HK-2 (cell line): ENCODE data around the gene SLC1A7.
"Not testable (repeated sequence)": the region's sequence is repeated elsewhere in the genome, so short reads cannot be mapped to it uniquely, and the experiment has no call there.

Experiments used
- DNase-seq: peaks from one replicate; pipeline ENCODE4 v3.0.0-alpha.2; 2018; ENCODE audit not compliant: unreplicated experiment

The SLC1A7 gene

DNA sequence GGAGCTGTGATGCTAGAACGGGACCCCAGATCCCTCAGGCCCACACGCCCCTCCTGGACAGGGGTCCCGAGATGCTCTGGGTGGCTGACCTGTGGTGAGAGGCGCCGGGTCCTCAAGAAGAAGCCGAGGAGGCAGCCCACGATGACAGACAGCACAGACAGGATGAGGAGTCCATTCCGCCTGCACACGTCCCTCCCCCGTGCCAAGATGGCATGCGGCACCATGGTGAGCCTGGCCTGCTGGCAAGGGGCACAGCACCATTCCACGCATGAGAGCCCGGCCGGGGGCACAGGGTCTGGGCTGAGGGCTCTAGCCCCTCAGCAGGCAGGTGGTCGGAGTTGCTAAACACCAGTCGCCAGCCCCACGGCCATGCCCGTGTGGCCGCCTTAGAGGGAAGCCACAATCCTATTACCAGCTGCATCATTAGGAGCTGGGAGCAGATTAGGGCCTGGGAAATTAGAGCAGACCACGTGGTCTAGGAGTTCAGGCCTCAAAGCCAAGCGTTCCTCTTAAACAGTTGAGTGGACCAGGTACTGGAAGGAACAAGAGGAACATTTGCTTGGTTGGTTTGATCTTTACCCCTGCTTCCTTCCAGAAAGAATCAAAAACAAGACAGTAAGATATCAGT, at the start of gene SLC1A7:
TSS of gene SLC1A7 (minus strand) at position 413 of the 628 bp plus-strand sequence. CDS start at position 224, 189 bp downstream.
- no peak for DNase-seq

DNA sequence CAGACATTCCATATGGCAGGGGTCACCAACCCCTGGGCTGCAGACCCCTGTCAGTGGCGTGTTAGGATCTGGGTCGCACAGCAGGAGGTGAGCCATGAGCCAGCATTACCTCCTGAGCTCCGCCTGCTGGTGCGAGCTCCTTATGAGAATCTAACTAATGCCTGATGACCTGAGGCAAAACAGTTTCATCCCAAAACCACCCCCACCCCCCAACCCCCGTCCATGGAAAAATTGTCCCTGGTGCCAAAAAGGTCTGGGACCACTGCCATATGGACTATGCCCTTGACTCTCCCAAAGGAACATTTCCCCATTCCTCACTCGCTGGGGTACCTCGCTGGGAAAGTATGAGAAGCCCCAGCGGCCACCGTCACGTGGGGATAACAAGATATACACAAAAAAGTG, 47.8 kb upstream of the SLC1A7 start:
- no peak for DNase-seq

DNA sequence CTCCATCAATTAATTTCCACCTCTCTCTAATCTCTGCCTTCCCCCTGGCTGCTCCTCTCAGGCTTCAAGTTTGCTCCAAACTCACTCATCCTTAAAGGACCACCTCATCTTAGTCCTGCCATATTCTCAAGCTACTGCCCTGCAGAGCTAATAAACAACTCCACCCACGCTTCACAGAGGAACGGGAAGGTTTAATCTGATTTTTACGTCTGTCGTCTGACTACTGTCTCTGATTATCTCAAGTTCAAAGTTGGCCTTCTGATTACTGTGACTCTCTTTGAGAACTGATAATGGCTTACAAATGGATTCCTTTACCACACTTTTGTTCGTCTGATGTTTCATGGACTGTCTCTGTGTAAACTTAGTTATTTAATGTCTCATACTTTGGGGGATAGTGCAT, 46.6 kb upstream of the SLC1A7 start:
- DNase-seq: no peak

DNA sequence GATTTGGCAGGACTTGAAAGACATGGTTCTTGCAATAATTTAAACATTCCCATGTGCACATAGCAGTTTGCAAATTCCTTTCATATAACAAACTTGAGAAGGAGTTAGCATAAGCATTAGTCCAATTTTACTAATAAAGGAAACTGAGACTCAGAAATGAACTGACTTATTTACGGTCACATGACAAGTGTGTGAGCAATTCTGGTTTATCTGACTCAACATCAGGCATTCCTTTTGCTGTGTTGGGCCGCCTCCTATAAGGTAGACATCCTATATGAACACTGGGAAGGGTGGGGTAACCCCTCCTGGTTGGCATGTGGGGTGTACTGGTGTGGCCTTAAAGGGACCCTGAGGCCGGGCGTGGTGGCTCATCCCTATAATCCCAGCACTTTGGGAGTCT, 45.7 kb upstream of the SLC1A7 start:
- no peak for DNase-seq

DNA sequence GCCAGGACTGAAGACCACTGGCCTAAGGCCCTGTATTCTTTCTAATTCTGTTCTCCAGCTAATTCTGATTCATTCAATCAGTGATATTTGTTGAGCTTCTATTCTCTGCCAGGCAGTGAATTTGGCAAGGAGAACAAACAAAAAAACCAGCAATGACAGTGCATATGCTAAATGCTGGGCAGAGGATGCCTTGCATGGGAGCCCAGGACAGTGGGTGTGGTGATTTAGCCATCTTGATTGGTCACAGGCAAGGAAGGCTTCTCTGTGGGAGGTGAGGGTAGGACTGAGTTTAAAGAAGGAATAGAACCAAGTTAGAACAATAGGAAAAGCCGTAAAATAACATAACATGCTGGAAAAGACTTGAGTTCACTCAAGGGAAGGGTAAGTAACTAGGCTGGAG, 45.0 kb upstream of the SLC1A7 start:
- DNase-seq: no peak

DNA sequence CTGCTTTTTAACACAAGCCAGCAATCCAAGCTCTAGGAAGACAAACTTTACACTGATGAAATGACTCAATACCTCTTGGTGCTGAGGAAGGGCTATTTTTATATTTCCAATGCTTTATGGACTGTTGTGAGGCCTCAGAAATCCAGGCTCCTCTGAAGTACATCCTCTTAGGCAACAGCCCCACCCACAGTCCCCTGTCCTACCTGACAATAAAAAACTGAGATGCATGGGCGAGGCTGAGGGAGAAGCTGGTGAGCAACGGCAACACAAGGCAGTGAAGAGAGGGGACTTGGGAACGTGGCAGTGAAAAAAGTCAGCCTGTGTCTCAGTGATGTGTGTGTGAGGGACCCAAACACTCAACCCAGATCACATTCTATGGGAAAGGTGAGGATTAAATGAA, 44.1 kb upstream of the SLC1A7 start:
- no peak for DNase-seq

DNA sequence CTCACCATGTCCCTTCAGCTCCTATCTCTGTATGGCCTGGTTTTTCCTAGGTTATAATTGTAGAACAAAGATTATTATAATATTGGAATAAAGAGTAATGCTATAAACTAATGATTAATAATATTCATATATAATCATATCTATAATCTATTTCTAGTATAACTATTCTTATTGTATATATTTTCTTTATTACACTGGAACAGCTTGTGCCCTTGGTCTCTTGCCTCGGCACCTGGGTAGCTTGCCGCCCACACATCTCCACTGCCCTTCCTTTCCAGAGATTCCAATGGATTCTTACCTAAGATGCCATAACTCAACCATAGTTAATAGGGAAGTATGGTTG, 43.5 kb upstream of the SLC1A7 start:
- not testable (repeated sequence) for DNase-seq

DNA sequence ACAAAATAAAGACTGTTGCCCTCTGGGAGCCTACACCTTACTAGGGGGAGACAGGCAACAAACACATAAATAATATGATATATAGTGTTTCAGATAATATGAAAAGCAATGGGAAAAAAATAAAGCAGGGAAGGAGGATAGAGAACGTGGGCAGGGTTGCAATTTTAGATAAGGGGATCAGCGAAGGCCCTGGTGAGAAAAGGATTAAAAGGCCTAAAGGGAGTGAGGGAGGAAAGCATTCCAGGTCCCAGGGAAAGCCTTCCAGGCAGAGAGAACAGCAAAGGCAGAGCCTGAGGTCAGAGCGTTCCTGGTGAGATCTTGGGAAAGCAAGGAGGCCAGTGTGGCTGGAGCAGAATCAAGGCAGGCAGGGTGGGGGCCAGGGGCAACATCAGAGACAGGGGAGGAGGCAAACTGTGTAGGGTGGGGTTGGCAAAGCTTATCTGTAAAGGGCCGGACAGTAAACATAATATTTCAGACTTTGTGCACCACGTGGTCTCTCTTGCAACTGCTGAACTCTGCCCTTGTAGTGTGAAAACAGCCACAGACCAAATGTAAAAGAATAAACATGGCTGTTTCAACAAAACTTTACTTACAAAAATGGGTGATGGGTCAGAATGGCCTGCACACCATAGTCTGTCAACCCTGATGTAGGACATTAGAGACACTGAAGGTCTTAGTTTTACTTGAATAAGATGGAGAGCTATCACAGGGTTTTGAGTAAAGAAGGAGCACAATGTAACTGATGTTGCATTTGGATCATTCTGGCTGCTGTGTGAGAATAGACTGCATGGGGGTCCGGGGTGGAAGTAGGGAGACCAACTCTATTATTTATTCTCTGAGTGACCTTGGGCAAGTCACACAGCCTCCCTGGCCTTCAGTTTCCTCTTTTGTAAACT, 40.9 kb upstream of the SLC1A7 start:
- no peak for DNase-seq

DNA sequence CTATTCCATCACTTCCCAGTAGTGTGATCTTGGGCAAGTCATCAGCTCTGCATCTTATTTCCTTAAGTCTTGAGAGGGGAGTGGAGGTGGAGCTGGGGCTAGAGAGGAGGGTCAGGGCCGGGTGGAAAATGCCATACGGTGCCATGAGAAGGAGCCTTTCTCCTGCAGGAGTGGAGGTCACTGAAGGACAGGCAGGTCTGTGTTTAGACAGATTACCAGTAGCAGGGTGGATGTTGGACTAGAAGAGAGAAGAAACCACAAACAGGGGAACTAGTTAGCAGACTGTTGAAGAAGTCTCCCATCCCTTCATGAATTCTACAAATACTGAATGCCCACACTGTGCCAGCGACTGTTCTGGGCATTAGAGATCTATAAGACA, 40.3 kb upstream of the SLC1A7 start:
- DNase-seq: no peak

DNA sequence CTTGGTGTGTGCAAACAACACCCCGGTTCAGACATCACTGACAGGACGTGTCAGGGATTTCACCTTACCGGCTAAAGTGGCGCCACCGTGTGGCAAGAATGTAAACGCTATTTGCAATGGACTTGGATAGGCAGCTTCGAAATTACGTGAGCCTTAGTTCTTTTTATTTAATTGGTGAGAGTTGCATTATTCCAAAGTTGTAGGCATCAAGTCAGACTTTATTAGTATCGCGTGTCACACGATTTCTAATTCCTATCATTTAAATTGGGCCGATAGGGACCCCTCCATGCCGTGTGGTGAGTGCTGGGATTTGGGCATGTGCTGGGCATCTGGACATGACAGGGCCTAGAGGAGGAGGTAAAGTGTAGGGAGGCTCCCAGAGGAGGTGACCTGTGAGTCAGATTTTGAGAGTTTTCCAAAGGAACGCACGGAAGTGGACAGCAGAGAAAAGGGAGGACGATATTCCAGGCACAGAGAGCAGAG, 39.7 kb upstream of the SLC1A7 start:
- DNase-seq: peak; percentile 77

DNA sequence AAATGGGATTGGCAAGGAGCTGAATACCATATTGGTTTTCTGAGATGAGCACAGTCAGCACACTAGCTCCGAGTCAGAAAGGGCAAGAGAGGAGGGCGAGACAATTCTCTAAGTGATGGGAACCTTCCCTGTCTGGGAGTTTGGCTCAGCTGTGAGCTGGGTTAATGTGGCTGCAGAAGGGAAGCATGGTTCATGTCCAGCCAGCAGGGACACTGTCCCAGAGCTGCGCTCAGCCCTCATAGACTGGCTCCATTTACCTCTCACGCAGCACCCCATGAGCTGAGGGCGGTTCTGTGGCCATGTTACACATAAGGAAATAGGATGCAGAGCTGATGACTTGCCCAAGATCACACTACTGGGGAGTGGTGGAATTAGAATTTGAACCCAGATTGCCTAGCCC, 38.5 kb upstream of the SLC1A7 start:
- no peak for DNase-seq

DNA sequence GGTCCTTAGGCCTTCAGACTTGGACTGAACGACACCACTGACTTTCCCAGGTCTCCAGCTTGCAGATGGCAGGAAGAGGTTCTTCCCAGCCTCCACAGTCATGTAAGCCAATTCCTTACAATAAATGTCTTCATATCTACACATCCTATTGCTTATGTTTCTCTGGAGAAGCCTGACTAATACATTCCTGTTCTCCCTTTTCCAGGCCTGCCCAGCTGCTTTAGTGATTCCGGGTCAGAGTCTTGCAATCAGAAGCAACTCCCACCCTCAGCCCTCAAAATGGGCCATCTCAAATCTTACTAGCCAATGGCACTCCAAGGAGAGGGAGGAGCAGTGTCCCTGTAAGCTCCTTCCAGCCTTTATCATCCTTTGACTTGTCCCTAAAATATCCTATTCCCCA, 37.8 kb upstream of the SLC1A7 start:
- no peak for DNase-seq

DNA sequence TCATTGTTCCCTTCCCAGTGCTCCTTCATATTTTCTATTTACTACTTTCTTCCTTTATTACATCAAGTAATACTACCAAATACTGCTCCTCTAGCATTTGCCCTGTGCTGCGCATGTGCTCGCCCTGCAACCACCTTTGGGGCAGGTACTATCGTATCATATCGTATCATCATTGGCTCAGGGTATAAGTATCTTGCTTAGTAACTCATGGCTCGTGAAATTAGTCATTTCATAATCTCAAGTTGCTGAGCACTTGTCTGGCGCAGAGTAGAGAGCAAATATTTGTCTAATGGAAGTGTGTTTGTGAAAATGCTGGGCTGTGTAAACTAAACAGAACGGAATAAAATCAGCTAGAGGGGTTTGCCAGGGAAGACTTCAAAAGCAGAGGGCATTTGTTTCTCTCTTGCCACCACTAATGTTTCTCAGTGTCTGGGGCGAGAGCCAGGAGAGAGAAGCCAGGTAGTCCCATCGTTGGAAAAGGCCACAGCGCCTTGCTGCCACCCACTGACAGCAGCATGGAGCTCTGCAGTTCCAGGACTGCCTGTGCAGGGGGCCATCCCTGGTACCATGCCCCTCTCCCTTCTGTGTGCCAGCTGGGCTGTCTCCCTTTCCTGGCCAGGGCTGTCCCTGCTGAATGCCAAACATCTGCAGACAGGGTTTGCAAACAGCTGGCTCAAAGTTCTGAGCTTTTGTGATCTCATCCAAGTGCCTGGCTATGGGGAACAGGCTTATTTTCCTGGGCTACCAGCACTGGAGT, 34.2 kb upstream of the SLC1A7 start:
- DNase-seq: no peak

DNA sequence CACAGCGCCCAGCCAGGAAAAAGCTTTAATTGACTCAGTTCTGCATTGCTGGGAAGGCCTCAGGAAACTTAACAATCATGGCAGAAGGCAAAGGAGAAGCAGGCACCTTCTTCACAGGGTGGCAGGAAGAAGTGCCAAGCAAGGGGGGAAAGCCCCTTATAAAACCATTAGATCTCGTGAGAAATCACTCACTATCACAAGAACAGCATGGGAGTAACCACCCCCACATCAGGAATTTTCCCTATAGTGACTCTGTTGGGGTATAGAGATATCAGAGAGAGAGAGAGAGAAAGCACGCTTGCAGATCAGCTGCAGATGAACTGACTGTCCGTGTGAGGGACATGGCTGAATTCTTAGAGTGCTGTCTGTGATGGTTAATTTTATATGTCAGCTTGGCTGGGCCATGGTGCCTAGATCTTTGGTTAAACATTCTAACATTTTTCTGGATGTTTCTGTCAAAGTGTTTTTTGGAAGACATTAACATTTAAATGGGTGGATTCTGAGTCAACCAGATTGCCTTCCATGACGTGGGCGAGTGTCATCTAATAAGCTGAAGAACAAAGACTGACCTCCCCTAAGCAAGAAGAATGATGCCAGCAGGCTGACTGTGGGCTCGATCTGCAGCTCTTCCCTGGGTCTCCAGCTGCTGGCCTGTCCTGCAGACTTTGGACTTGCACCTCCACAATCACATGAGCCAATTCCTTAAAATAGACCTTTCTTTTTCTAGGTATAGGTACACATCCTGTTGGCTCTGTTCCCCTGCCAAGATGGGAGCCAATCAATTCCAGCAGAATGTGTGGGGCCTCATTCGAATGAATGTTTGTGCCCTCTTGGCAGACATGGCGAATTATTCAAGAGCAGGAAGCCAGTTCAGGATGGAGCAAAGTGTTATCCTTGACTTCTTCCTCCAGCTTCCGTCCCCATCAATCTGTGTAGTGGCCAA, 32.8 kb upstream of the SLC1A7 start:
- DNase-seq: no peak

DNA sequence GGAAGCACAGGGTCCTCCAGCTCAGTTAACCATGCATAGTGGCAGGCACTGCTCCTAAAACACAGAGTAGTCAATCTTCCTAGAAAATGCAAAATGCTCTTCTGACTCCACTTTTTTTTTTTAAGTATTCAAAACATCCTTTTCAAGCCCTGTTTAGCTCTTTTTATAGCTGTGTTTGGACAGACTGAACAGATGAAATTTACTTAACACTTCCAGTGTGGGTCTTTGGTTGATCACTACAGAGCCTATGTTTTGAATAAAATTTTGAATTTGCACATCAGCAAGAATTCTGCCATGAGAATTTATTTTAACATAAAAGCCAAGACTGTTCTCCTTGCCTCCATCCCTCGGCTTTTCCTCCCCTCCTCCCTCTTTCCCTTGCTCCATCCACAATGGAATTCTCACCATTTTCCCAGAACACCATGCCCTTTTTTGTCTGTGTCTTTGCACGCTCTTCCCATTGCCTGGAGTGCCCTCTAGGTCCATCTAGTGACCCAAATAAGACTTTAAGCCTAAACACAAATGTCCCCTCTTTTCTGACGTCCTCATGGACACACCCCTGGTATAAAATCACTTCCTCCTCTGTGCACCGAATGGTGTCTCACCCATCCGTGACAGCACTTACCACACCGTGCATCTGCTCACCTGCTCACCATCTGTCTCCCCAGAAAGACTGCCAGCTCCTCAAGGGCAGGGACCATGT, 30.1 kb upstream of the SLC1A7 start:
- DNase-seq: no peak

DNA sequence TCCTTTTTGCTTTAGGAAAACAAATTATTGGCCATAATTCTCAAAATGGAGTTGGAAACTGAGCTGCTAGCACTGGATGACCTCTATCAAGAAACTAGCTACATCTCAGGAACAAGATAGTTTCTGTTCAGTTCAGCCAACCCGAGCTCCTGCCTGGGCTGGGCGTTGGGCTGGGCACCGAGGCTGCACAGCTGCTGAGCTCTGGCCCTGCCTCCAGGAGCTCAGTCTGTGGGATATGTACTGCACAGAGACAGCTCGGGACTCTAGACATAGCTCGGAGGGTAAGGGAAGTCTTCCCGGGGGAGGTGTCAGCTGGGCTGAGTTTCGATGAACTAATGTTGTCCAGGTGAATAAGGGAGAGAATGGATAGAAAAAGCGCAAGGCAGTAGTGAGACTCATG, 24.5 kb upstream of the SLC1A7 start:
- DNase-seq: no peak

DNA sequence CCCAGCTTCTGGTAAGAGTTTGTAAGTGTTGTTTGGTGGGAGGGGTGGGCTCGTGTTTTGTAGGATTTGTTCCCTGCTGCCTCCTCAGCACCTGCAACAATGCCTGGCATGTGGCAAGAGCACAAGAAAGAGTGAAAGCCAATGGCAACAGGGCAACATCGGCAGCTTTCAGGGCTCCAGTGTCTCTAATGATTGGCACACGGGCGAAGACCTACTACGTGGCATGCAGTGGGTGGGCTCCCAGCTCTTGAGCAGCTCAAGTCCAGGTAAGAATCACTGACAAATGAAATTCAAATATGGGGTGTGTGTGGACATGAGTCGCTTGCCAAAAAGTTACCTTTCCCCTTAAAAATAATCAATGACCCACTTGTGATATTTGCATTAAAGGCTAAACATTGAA, 23.9 kb upstream of the SLC1A7 start:
- DNase-seq: no peak

DNA sequence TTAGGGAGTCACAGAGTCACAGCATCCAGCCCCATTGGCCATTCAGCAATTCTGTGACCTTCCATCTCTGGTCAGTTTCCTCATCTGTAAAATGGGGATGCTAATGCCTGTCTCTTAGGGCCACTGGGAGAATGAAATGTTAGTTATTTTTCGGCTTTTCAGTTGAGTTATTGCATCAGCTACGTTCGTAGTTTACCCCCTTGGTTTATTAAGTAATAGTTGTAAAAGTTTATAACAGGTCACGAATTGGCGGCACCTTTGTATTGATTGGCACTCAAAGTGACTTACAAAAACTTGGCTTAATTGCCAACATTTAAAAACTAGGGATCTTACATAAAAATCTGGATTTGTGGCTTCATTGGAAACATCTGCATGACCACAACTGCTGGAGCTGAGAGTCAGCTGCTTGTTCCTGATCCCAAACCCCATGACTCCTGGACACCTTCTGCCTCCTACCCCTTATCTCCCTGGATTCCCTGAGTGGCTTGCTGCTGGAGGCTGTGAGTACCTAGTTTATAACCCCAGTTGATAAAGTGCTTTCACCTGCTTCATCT, 23.0 kb upstream of the SLC1A7 start:
- no peak for DNase-seq

DNA sequence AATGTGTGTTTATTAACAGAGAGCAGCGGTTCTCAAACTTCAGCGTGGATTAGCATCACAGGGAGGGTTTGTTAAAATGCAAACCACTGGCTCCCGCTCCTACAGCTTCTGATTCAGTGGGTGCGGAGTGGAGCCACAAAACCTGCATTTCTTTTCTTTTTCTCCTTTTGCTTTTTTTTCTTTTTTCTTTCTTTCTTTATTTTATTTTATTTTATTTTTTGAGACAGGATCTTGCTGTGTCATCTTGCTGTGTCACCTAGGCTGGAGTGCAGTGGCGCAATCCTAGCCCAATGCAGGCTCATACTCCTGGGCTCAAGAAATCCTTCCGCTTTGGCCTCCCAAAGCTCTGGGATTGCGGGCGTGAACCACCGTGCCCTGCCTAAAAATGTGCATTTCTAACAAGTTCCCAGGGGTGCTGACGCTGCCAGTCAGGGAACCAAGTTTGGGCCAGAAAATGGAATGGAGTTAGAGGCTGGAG, 20.9 kb upstream of the SLC1A7 start:
- no peak for DNase-seq

DNA sequence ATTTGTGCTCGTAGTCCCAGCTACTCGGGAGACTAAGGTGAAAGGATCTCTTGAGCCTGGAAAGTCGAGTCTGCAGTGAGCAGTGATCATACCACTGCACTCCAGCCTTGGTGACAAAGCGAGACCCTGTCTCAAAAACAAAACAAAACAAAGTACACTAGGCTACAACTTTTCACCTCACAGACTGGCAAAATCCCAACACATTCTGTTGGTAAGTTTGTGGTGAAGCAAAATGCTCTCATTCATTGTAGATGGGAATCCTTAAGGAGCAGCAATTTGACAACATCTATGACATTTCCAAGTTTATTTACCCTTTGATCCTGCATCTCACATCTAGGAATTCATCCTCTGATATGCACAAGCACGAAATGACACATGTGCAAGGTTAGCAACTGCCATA, 20.2 kb upstream of the SLC1A7 start:
- DNase-seq: no peak
